Caco-2 (cell line): Measurements from ENCODE around the gene OSTN. TPM values are rescaled to one million over a fixed set of nuclear protein-coding genes. Genes with fewer than 3 reads are reported as not detected.

Source experiments
- Bru-seq: library from RNA; stranded (reverse); fragments of 400-500 nt; gene quantifications from one replicate; lab custom pipeline; 2021; lab: Mats Ljungman, UMichigan
- BruChase-seq, 2 experiments: library from RNA; stranded (reverse); fragments of 400-500 nt; gene quantifications; one replicate each; lab custom pipeline; 2021; lab: Mats Ljungman, UMichigan
- BruUV-seq: library from RNA; stranded (reverse); fragments of 400-500 nt; replicated peaks from 2 replicates; lab custom pipeline; 2021; lab: Mats Ljungman, UMichigan
- CTCF ChIA-PET: fragments of 300-600 bp; sonication (Branson Sonifier 250); formaldehyde crosslinking; loops from one replicate; lab custom pipeline; 2022; ENCODE audit warnings: antibody characterized with exemption; lab: Charles Lee
- POLR2A ChIA-PET: fragments of 300-600 bp; sonication (Branson Sonifier 250); formaldehyde crosslinking; loops from one replicate; lab custom pipeline; 2022; ENCODE audit warnings: antibody characterized with exemption; lab: Charles Lee
- DNase-seq, 2 experiments: peaks; one replicate each; pipeline versions ENCODE4 v3.0.0 to v3.0.0-alpha.2; 2020 to 2022
- H3K27me3 ChIP-seq: replicated peaks from 2 replicates; pipeline ENCODE4 v1.6.0; 2011; ENCODE audit warnings: low read length; ENCODE audit not compliant: control insufficient read depth, insufficient read depth
- H3K36me3 ChIP-seq: 2 replicates; pipeline ENCODE4 v1.5.1; 2011; ENCODE audit warnings: low read length; ENCODE audit not compliant: control insufficient read depth, insufficient read depth
- H3K4me1 ChIP-seq: fragments of 250-450 bp; sonication (Bioruptor Pico); 2 replicates; pipeline ENCODE4 v1.5.1; 2020; ENCODE audit warnings: mild to moderate bottlenecking
- H3K4me3 ChIP-seq: 2 replicates; pipeline ENCODE4 v1.5.1; 2011; ENCODE audit warnings: low read depth, mild to moderate bottlenecking, control low read depth, low read length
- H3K9me3 ChIP-seq: fragments of 250-450 bp; sonication (Bioruptor Pico); 2 replicates; pipeline ENCODE4 v1.5.1; 2020; ENCODE audit warnings: mild to moderate bottlenecking, moderate library complexity
- H3K27ac Mint-ChIP-seq: one replicate; pipeline ENCODE4 v1.8.0; 2022; ENCODE audit warnings: mixed read lengths; ENCODE audit not compliant: unreplicated experiment
- H3K27me3 Mint-ChIP-seq: one replicate; pipeline ENCODE4 v1.8.0; 2022; ENCODE audit warnings: mixed read lengths; ENCODE audit not compliant: insufficient read depth, unreplicated experiment
- H3K36me3 Mint-ChIP-seq: one replicate; pipeline ENCODE4 v1.8.0; 2022; ENCODE audit warnings: mild to moderate bottlenecking, mixed read lengths; ENCODE audit not compliant: insufficient read depth, unreplicated experiment
- H3K4me1 Mint-ChIP-seq: one replicate; pipeline ENCODE4 v1.8.0; 2022; ENCODE audit warnings: low read depth, mixed read lengths; ENCODE audit not compliant: unreplicated experiment
- H3K4me3 Mint-ChIP-seq: one replicate; pipeline ENCODE4 v1.8.0; 2022; ENCODE audit warnings: mild to moderate bottlenecking, moderate library complexity, mixed read lengths; ENCODE audit not compliant: unreplicated experiment
- H3K9me3 Mint-ChIP-seq: one replicate; pipeline ENCODE4 v1.8.0; 2022; ENCODE audit warnings: mixed read lengths; ENCODE audit not compliant: unreplicated experiment
- intact Hi-C: fragments of 100-400 bp; cut with micrococcal nuclease; formaldehyde crosslinking; loops from one replicate; pipeline ENCODE4 v1.10.0; 2022; ENCODE audit not compliant: unreplicated experiment
- long read RNA-seq: library from polyadenylated mRNA; stranded (forward); transcript quantifications from one replicate; pipeline ENCODE4 v2.0.0, GENCODE V29; 2022
- total RNA-seq: library from RNA; stranded (reverse); gene quantifications from 2 replicates; pipeline ENCODE4 v1.2.3, GENCODE V29; 2022
- TF ChIP-seq, protein P1 (sequence below), 2 experiments: fragments of 200-600 bp in 1 of 2; IDR thresholded peaks; 1 replicate in 1 of 2; 2 replicates in 1 of 2; pipeline versions ENCODE4 v1.5.1 to v1.8.0; 2011 to 2022; ENCODE audit warnings: antibody characterized with exemption in 1 of 2, control low read depth in 1 of 2, inconsistent platforms in 1 of 2, low read depth in 1 of 2, low read length in 1 of 2, mild to moderate bottlenecking in 1 of 2, moderate library complexity in 1 of 2; ENCODE audit not compliant: insufficient read depth in 1 of 2, severe bottlenecking in 1 of 2, unreplicated experiment in 1 of 2

OSTN gene, protein sequence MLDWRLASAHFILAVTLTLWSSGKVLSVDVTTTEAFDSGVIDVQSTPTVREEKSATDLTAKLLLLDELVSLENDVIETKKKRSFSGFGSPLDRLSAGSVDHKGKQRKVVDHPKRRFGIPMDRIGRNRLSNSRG
- total RNA-seq, result not detected in 2 replicates
- not detected for Bru-seq, nascent RNA
- BruChase-seq, experiment 1, labeled RNA remaining after a 2-hour chase, result percentile 1 among the genes with signal in this experiment
- percentile 1 among the genes with signal in this experiment for BruChase-seq, experiment 2, labeled RNA remaining after a 6-hour chase
- long read RNA-seq, result 0 reads

DNA sequence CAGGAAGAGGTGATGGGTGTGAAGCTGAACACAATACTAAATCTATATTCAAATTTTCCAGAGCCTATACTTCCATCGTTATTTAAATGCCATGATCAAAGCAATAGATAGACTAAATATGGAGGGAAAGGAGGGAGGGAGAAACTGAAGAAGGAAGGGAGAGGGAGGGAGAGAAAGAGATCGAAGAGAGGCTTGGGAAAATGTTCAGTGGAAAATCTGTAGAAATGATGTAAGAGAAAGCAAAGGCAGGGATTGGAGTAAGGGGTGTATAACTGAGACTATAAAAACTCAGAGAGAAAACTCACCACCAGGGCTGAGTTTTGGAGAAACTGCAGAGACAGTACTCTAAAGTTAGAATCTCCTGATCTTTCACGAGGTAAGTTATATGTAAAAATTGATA, at the start of gene OSTN:
OSTN (plus strand) TSS at position 310 of the 400 bp plus-strand sequence. CDS start 13,292 bp downstream, outside the sequence.
- POLR2A ChIA-PET, result no interaction called here
- BruUV-seq, result no TSS peak
- TF ChIP-seq, protein P1, sequence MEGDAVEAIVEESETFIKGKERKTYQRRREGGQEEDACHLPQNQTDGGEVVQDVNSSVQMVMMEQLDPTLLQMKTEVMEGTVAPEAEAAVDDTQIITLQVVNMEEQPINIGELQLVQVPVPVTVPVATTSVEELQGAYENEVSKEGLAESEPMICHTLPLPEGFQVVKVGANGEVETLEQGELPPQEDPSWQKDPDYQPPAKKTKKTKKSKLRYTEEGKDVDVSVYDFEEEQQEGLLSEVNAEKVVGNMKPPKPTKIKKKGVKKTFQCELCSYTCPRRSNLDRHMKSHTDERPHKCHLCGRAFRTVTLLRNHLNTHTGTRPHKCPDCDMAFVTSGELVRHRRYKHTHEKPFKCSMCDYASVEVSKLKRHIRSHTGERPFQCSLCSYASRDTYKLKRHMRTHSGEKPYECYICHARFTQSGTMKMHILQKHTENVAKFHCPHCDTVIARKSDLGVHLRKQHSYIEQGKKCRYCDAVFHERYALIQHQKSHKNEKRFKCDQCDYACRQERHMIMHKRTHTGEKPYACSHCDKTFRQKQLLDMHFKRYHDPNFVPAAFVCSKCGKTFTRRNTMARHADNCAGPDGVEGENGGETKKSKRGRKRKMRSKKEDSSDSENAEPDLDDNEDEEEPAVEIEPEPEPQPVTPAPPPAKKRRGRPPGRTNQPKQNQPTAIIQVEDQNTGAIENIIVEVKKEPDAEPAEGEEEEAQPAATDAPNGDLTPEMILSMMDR (IDR thresholded peaks at IDR 0.05; ENCODE audit: insufficient read depth in 1 of 2, low read depth in 1 of 2, low read length in 1 of 2, severe bottlenecking in 1 of 2, unreplicated experiment in 1 of 2), result no peak

DNA sequence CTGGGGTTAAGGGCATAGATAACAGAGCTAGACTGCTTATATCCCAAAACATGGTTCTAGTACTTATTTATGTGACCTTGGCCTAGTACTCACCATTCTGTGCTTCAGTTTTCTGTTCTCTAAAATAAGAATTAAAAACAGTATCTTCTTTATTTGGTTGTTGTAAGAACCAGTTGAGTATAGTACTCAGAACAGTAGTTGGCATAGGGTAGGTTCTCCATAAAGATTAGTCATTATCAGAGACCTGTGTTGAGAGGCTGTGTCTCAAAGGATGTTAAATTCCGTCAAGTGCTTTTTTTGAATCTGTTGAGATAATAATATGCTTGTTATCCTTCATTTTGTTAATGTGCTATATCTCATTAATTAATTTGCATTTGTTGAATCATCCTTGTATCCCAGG, 47.4 kb upstream of the OSTN start:
- TF ChIP-seq, protein P1 (IDR thresholded peaks at IDR 0.05; ENCODE audit: insufficient read depth in 1 of 2, low read depth in 1 of 2, low read length in 1 of 2, severe bottlenecking in 1 of 2, unreplicated experiment in 1 of 2), result no peak
- DNase-seq, result no peak
- H3K4me1 ChIP-seq, result no peaks in the 10 kb centered on the region
- CTCF ChIA-PET, result no interaction called here
- no peak overlapping the region for H3K4me3 ChIP-seq
- H3K27me3 ChIP-seq, result no peaks in the 10 kb centered on the region
- no peaks in the 10 kb centered on the region for H3K36me3 ChIP-seq
- BruUV-seq, result no TSS peak
- no peaks in the 10 kb centered on the region for H3K4me1 Mint-ChIP-seq
- H3K9me3 Mint-ChIP-seq, result peaks cover 24% of the 10 kb centered on the region
- no peaks in the 10 kb centered on the region for H3K36me3 Mint-ChIP-seq
- POLR2A ChIA-PET, result no interaction called here
- H3K27ac Mint-ChIP-seq, result no peak overlapping the region
- H3K4me3 Mint-ChIP-seq, result no peak overlapping the region
- H3K27me3 Mint-ChIP-seq, result peaks cover 1% of the 10 kb centered on the region
- no peaks in the 10 kb centered on the region for H3K9me3 ChIP-seq
- intact Hi-C loops, result no loop called here

More for the DNA sequence above, at the start of gene OSTN:
- intact Hi-C loops, result no loop called here
- CTCF ChIA-PET, result no interaction called here
- Histone ChIP-seq H3K4me3 (no peak within 1 kb of the TSS), H3K4me1 (no peaks in the 10 kb centered on the region), H3K9me3 (no peaks in the 10 kb centered on the region), H3K27me3 (no peaks in the 10 kb centered on the region), H3K36me3 (no peaks in the 10 kb centered on the region)
- H3K4me3 Mint-ChIP-seq, result no peak within 1 kb of the TSS
- H3K27ac Mint-ChIP-seq, result no peak within 1 kb of the TSS
- H3K9me3 Mint-ChIP-seq, result no peaks in the 10 kb centered on the region
- H3K4me1 Mint-ChIP-seq, result no peaks in the 10 kb centered on the region
- H3K36me3 Mint-ChIP-seq, result no peaks in the 10 kb centered on the region
- H3K27me3 Mint-ChIP-seq, result peaks cover 7% of the 10 kb centered on the region
- no peak for DNase-seq

DNA sequence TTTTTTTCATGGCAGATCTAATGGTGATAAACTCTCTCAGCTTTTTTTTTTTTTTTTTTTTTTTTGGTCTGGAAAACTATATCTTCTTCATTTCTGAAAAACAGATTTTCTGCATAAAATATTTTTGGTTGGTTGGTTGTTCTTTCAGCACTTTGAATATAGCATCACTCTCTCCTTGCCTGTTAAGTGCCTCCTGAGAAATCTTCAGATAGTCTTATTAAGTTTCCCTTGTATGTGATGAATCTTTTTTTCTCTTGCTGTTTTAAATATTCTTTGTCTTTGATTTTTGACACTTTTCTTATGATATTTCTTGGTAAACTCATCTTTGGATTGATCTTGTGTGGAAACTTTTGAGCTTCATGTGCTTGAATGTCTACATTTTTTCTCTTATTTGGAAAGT, 44.2 kb upstream of the OSTN start:
- ChIA-PET POLR2A (no interaction called here), CTCF (no interaction called here)
- TF ChIP-seq, protein P1 (IDR thresholded peaks at IDR 0.05; ENCODE audit: insufficient read depth in 1 of 2, low read depth in 1 of 2, low read length in 1 of 2, severe bottlenecking in 1 of 2, unreplicated experiment in 1 of 2), result no peak
- no peaks in the 10 kb centered on the region for H3K27me3 ChIP-seq
- H3K4me3 Mint-ChIP-seq, result no peak overlapping the region
- BruUV-seq, result no TSS peak
- H3K4me1 ChIP-seq, result no peaks in the 10 kb centered on the region
- intact Hi-C loops, result no loop called here
- no peaks in the 10 kb centered on the region for H3K36me3 ChIP-seq
- H3K27ac Mint-ChIP-seq, result no peak overlapping the region
- no peaks in the 10 kb centered on the region for H3K9me3 ChIP-seq
- H3K4me3 ChIP-seq, result no peak overlapping the region
- DNase-seq, result no peak
- no peaks in the 10 kb centered on the region for H3K27me3 Mint-ChIP-seq
- peaks cover 24% of the 10 kb centered on the region for H3K9me3 Mint-ChIP-seq
- H3K36me3 Mint-ChIP-seq, result no peaks in the 10 kb centered on the region
- H3K4me1 Mint-ChIP-seq, result no peaks in the 10 kb centered on the region
